Lower leg skin (tissue), 3 donors: ENCODE results near the gene UBQLN1.

ENCODE experiments used
- CTCF ChIP-seq, 3 donors: fragments of 450-650 bp; IDR thresholded peaks; one replicate each; pipeline ENCODE4 v1.5.1; 2016; ENCODE audit warnings: antibody characterized with exemption in 3 of 3, mild to moderate bottlenecking in 3 of 3, moderate library complexity in 2 of 3
- POLR2A ChIP-seq, 2 donors: fragments of 450-650 bp; IDR thresholded peaks; one replicate each; pipeline ENCODE4 v1.6.1; 2016 to 2017; ENCODE audit warnings: antibody characterized with exemption in 2 of 2, mild to moderate bottlenecking in 1 of 2, moderate library complexity in 1 of 2

DNA sequence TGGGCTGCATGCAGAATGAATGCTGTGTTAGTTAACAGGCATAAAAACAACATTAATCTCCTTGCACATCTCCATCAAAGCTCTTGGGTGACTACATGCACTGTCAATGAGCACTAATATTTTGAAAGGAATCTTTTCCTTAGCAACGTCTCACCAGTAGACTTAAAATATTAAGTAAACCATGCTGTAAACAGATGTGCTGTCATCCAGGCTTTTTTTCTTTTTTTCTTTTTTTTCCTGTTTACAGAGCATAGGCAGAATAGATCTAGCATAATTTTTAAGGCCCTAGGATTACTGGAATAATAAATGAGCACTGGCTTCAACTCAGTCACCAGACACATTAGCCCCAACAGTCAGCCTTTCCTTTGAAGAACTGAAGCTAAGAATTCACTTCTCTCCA, 36.3 kb downstream of the UBQLN1 start:
- TF ChIP-seq CTCF (IDR thresholded peaks at IDR 0.05) (no peak), POLR2A (IDR thresholded peaks at IDR 0.05) (no peak)
